Inflammatory macrophage (primary cell): ENCODE results near the gene LTBP2.

Source experiments
- DNase-seq, 2 donors: peaks; one replicate each; pipeline ENCODE4 v3.0.0-alpha.2; 2020 to 2022

The LTBP2 gene

GRCh38 chr14:74638066-74638465 is 26.0 kb upstream of the LTBP2 start:
- DNase-seq, result peak in 1 of 2 donors; percentile 22

DNA sequence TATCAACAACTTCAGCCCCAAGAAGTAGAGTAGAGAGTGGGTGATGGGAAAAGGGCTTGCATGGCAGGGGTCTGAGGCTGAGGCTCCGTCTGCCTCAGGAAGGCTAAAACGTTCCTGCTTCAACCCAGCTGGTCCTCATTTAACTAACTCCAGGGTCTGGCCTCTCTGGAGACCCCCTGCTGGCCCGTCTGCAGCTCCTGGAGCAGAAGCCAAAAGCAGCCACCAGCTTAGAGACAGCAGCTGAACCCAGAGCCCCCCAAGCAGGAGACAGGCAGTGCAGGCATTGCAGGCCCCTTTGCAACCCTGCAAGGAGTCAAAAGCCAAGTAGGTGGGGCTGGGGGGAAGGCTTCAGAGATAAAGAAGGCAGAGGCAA is 25.1 kb upstream of the LTBP2 start:
- no peak for DNase-seq

DNA sequence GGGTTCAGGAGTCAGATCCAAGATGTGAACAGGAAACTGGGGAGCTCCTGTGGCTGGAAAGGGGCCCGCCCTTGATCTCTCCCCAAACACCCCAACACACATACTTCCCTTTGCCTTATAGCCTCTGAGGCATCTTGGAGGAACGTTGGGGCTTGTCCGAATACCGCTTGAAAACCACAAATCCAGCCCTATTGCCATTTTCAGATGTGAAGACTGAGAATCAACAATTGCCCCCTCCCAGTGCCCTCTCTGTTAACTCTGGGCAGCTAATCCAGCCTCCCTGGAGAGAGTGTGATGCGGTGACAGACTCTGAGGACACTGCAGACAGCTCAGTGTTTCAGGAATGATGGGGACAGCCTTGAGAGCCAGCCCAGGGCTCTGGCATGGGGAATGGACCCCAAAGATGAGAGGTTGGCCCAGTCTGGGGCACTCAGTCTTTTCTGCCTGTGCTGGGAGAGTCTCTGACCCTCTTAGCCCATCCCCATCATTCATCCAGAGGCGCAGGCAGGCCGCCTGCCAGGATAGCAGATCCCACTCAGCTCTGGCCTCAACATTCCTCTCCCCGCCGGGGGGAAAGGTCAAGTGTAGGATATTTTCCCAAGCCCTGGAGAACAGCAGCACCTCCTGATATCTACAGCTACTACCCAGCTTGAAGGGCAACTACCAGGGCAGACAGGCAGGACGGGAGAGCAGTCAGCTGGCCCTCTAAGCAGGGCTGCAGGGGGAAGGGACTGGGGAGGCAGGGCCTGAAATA is 24.6 kb upstream of the LTBP2 start:
- DNase-seq, result no peak

- no peak for DNase-seq
Measured at GRCh38 chr14:74635847-74636246, 23.8 kb upstream of the LTBP2 start.

DNA sequence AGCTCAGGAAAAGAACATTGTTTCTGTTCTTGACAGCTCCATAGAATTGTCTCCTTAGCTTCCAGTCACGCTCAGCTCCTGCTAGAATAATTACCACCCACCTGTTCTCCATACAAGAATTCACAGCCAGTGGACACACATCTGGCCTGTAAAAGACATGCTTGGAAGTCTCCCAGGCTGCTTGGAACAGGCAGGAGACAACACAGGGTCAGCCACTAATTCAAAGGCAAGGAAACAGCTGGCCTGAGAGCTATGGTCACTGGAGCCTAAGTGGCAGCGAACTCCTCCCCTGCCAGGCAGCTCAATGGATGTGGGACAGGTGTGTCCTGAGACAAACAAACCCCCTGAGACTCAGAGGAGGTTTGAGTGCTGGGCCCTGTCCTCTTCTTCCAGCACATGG is 22.9 kb upstream of the LTBP2 start:
- DNase-seq, result no peak

DNA sequence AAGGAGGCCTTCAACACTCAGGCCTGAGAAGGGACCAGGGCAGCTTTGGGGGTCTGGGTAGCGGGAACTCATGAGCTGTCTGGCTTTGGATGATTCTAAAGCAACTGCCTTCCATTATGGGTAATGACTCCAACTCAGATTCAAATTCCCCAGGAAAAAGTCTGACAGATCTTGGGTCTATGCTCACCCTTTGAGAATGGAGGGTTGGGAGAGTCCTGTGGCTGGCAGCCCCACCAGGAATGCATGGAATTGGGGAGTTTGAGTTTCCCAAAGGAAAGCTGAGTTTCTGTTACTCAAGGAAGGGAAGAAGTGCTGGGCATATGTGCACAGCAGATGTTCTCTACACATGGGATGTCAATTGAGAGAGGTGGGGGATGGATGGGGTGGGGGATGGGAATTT is 22.4 kb upstream of the LTBP2 start:
- no peak for DNase-seq

- DNase-seq, result no peak
Measured at GRCh38 chr14:74630881-74631690, 19.0 kb upstream of the LTBP2 start.

- DNase-seq, result peak in 1 of 2 donors; percentile 36
Measured at GRCh38 chr14:74628418-74628817, 16.4 kb upstream of the LTBP2 start.

- DNase-seq, result peak; percentile 46 to 56
Measured at GRCh38 chr14:74627076-74627475, 15.0 kb upstream of the LTBP2 start.

DNA sequence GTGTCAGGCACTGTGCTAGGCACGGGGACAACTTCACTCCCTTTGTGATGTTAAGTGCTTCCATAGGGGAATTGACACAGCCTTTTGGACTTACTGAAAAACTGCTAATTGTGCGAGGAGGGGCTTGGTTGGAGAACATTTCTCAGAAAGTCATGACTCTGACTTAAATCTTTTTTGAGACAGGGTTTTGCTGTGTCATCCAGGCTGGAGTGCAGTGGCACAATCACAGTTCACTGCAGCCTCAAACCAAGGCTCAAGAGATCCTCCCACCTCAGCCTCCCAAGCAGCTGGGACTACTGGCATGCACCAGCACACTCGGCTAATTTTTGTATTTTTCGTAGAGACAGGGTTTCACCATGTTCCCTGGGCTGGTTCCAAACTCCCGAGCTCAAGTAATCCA is 10.2 kb upstream of the LTBP2 start:
- DNase-seq, result no peak

GRCh38 chr14:74621556-74621955 is 9.5 kb upstream of the LTBP2 start:
- no peak for DNase-seq

DNA sequence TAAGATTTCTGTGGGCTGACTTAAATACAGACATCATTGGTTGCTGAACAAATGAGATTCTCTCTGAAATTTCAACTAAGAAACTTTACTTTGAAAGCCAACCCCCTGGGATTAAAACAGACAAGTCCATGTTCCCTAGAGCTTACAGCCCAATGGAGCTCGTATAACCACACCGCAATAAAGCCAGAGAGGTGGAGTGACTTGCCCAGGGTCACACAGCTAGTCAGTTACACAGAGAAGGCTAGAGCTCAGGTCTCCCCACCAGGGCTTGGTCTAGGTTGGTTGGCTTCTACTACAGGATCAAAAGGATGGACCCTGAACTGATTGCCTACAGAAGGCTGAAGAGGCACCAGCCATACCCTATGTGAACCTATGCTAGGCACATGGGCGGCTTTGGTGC is 8.9 kb upstream of the LTBP2 start:
- no peak for DNase-seq

DNA sequence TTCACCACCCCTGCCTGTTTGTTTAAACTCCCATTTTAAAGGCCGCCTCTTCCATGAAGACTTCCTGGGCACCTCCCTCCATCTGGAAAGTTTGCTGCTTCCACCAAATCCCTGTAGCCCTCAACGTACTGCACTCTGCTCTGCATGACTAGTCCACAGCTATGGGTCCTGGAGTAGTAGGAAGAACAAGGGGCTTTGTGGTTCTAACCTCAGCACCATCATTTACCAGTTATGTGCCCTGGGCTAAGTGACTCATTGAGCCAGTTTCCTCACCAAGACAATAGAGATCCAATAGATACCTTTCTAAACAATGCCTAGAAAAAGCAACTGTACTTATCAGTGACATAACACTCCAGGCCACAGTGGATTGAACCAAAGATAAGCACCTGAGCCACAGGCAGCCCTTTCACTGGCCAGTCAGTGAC is 8.5 kb upstream of the LTBP2 start:
- DNase-seq, result no peak

- DNase-seq, result peak; percentile 38 to 44
Measured at GRCh38 chr14:74619672-74620131, 7.7 kb upstream of the LTBP2 start.

DNA sequence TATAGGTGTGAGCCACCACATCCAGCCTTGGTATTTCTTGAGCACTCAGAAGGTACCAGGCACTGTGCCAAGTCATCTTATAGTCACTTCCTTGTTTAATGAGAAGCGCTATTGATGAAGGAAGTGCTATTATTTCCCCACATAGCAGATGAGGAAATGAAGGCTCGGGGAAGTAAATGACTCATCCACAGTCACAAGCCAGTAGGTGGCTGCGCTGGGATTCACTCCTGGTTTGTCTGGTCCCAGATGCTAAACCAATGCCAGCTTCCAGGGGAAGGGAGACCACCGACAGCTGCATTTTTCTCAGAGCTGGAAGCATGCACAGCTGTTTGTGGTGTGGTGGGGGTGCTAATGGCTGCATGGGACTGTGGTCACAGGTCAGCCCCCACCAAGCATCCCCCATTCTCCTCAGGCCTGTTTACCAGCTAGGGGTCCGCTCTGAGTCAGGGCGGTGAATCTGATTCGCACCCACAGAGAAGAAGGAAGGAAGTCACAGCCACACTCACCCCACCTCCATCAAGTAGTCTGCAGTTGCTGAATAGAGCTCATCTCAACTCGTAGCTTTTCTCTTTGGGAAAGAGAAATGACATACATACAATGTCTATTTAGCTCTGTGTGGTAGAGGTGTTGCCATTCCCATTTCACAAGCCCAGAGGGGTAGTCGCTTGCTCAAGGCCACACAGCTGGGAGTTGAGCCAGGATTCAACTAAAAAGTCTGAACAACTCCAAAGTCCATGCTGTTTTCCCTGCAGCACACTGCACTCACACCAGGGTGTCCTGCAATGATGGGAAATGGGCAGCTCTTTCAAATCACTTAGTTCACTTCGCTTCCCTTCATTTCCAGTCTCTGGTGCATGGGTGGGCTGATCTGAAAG is 6.3 kb upstream of the LTBP2 start:
- DNase-seq, result peak; percentile 94 to 97

DNA sequence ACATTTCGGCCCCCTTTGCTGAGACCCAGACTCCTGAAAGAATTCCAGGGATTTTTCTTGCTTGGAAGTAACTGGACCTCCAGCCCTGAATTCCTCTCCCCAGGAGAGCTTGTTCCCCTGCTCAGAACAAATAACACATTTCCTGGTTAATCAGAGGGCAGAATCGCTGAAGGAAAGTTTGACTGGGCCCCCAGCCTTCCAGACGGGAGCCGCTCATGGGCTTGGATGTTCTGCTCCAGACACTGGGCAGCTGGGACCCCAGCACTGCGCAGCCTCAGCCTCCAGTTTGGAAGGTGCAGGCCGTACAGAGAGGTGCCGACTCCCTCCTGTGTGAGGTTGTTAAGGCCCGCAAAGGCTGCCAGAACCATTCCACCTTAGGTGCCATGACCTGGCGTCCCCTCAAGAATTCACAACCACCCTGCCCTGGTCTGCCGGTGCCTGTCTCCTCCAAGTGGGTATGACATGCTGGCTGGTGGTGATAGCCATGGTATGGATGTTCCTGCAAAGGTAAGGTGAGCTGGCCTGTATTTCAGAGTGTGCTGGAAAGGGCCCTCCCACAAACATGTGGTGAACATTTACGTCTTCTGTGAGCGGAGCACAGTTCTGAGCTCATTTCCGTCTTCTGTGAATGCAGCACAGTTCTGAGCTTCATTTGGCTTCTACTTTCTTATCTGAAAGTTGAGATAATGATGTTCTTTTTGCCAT is 5.1 kb upstream of the LTBP2 start:
- no peak for DNase-seq

DNA sequence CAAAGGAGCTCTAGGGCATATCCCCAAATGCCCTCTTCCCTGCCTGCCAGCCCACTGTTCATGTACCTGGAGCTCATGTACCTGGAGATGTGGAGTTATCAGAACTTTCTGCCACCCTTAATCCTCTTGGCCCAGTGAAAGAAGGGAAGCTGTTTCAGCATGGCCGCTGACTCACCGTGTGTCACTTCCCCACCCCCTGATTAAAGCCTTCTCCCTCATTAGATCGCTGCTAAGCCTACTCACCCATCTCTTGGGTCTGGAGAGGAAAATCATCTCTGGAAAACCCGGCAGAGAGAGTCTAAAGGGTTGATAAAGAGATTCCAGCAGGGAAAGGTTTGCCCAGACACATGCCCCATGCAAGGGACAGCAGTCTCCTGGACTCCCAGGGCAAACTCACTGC is 4.5 kb upstream of the LTBP2 start:
- peak; percentile 74 to 84 for DNase-seq

GRCh38 chr14:74615735-74616134 is 3.7 kb upstream of the LTBP2 start:
- DNase-seq, result no peak

DNA sequence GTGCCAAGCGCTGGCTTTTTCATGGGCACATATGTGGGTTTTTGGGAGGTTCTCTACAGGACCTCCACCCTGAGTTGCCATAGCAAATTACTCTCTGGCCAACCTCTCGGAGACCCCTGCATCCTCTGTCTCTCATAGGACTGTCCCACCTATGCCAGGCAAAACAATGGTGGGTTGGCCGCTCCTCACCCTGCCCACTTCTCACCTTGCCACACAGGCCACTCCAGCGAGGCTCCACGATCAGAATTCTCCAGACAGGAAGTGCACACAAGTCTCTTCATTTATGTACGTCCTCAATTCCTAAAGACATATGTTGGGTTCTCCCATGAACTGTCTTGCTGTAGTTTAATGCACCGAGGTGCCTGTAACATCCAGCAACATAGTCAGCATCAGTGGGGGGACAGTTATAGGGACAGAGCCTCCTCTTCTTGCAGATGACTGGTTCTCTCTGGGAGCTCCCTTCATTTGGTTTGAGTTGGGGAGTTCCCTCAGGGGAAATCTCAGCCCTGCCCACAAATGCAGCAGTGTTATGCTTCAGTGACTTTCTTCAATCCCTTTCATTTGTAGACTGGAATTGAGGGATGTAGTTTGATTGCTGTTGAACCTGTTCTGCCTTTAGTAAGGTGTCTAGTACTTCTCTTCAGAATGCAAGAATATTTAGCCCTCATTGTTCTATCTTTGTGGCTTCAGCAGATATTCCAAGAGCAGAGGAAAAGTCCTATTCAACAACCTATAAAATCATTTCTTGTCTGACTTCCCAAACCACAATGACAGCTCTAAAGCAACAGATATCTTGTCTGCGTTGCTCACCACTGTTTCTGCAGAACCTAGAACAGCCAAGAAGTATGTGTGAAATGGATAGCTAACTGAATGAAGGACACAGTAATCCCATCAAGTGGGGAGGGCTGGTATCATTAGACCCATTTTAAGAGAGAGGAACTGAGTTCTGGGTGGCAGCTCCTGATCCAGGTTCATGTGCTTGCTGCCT is 2.8 kb upstream of the LTBP2 start:
- no peak for DNase-seq

- no peak for DNase-seq
Measured at GRCh38 chr14:74613211-74613914, 1.3 kb upstream of the LTBP2 start.
